Keratinocyte (primary cell): ENCODE results near the gene GNS. TPM values are rescaled to one million over a fixed set of nuclear protein-coding genes. Genes with fewer than 3 reads are reported as not detected.

Source experiments
- DNase-seq: peaks from one replicate; pipeline ENCODE4 v3.0.0-alpha.2; 2011; ENCODE audit warnings: low read depth, missing footprints, low spot score
- FAIRE-seq: peaks from 2 replicates; lab custom pipeline; 2011; peaks lifted over from hg19 to GRCh38; lab: Jason Lieb, UNC
- H2AFZ ChIP-seq: 2 replicates; pipeline ENCODE4 v1.6.0; 2012; ENCODE audit warnings: low read length, control low read depth, inconsistent platforms; ENCODE audit not compliant: control insufficient read depth
- H3K27ac ChIP-seq: 2 replicates; pipeline ENCODE4 v1.5.1; 2011; ENCODE audit warnings: low read length; ENCODE audit not compliant: control insufficient read depth, insufficient read depth
- H3K27me3 ChIP-seq: 3 replicates; pipeline ENCODE4 v1.6.0; 2011; ENCODE audit warnings: low read length; ENCODE audit not compliant: control insufficient read depth, insufficient read depth; ENCODE audit errors: extremely low read depth
- H3K36me3 ChIP-seq, 2 experiments: 2 replicates in 1 of 2; 3 replicates in 1 of 2; pipeline ENCODE4 v1.5.1; 2011; ENCODE audit warnings: low read length in 2 of 2, mild to moderate bottlenecking in 1 of 2; ENCODE audit not compliant: control insufficient read depth in 2 of 2, insufficient read depth in 2 of 2; ENCODE audit errors: extremely low read depth in 1 of 2
- H3K4me1 ChIP-seq: 3 replicates; pipeline ENCODE4 v1.5.1; 2011; ENCODE audit warnings: low read length; ENCODE audit not compliant: control insufficient read depth, insufficient read depth; ENCODE audit errors: extremely low read depth
- H3K4me2 ChIP-seq: 3 replicates; pipeline ENCODE4 v1.6.0; 2011; ENCODE audit warnings: low read depth, low read length; ENCODE audit not compliant: control insufficient read depth, insufficient read depth; ENCODE audit errors: extremely low read depth
- H3K4me3 ChIP-seq, 3 experiments: fragments of 200-600 bp in 1 of 3; sonication (generic) in 1 of 3; 2 replicates in 2 of 3; 3 replicates in 1 of 3; pipeline ENCODE4 v1.5.1; 2011 to 2016; ENCODE audit warnings: low read length in 3 of 3, mild to moderate bottlenecking in 3 of 3, control low read depth in 2 of 3, inconsistent platforms in 1 of 3, low read depth in 1 of 3, mixed read lengths in 1 of 3, mixed run types in 1 of 3, moderate library complexity in 1 of 3; ENCODE audit not compliant: control insufficient read depth in 2 of 3, insufficient read depth in 2 of 3; ENCODE audit errors: extremely low read depth in 1 of 3
- H3K79me2 ChIP-seq: 2 replicates; pipeline ENCODE4 v1.6.0; 2012; ENCODE audit warnings: low read length; ENCODE audit not compliant: control insufficient read depth, insufficient read depth
- H3K9ac ChIP-seq: 3 replicates; pipeline ENCODE4 v1.6.0; 2011; ENCODE audit warnings: low read length; ENCODE audit not compliant: control insufficient read depth, insufficient read depth; ENCODE audit errors: extremely low read depth
- H3K9me1 ChIP-seq: 3 replicates; pipeline ENCODE4 v1.6.0; 2011; ENCODE audit warnings: low read length; ENCODE audit not compliant: control insufficient read depth, insufficient read depth; ENCODE audit errors: extremely low read depth
- H3K9me3 ChIP-seq: 2 replicates; pipeline ENCODE4 v1.5.1; 2012; ENCODE audit warnings: low read depth, low read length; ENCODE audit not compliant: control insufficient read depth
- H4K20me1 ChIP-seq: 3 replicates; pipeline ENCODE4 v1.6.0; 2011; ENCODE audit warnings: low read length; ENCODE audit not compliant: control insufficient read depth, insufficient read depth; ENCODE audit errors: extremely low read depth
- CTCF ChIP-seq, 3 experiments: IDR thresholded peaks in 1 of 3; conservative IDR thresholded peaks in 1 of 3; optimal IDR thresholded peaks in 1 of 3; 2 replicates in 2 of 3; 3 replicates in 1 of 3; pipeline versions ENCODE3 to v1.5.1; 2011; ENCODE audit warnings: low read length in 3 of 3, mild to moderate bottlenecking in 3 of 3, moderate library complexity in 2 of 3, control low read depth in 1 of 3, inconsistent platforms in 1 of 3; ENCODE audit not compliant: insufficient read depth in 2 of 3; ENCODE audit errors: extremely low read depth in 1 of 3
- EZH2 ChIP-seq: IDR thresholded peaks from one replicate; pipeline ENCODE4 v1.6.1; 2012; ENCODE audit warnings: inconsistent platforms, mild to moderate bottlenecking, low read length, moderate library complexity
- dilution Hi-C: fragments of 300-500 bp; cut with MboI; formaldehyde crosslinking; loops from one replicate; pipeline ENCODE4 v1.7.0; 2020; ENCODE audit warnings: low sequenced_read_pairs; ENCODE audit not compliant: extremely low pct_ligation_motif_present
- polyA plus RNA-seq, 5 experiments: library from polyadenylated mRNA; depleted of rRNA in 3 of 5; stranded (reverse) in 3 of 5; stranded (forward) in 1 of 5; unstranded in 1 of 5; fragments of >200 nt; gene quantifications; 1 replicate in 1 of 5; 2 replicates in 3 of 5; 3 replicates in 1 of 5; pipeline versions ENCODE4 v1.2.1 to v1.2.3, GENCODE V29; 2011 to 2012; ENCODE audit warnings: missing spikeins in 2 of 5, low read depth in 1 of 5, low replicate concordance in 1 of 5

Gene GNS
- polyA plus RNA-seq, 1 donor (not counting 4 experiments of a cell fraction or from before 2014, with no cell fraction given), result 57.8 TPM

- Histone ChIP-seq H3K9ac (no peak overlapping the region), H3K4me3 (no peak overlapping the region)
- dilution Hi-C loops, result no loop called here
Observed at GRCh38 chr12:64800640-64801039, 41.4 kb upstream of the GNS start.

DNA sequence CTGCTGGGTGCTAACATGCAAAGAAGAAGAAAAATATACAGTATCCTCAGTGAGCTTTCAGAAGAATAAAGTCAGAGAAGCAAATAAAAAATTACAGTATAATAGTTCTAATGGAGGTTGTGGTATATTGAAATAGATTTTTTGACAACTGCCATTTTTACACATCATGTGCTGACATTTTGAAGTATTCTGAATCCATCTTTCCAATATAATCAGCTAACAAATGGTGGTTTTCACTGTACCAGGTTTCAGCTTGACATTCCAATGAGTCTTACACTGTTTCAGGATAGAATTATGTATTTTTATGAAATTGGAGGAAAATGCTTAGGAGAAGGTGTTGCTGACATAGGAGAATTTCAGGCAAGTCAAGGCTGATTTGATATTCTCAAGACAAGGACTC is 39.0 kb upstream of the GNS start:
- no peaks in the 10 kb centered on the region for H4K20me1 ChIP-seq
- no peaks in the 10 kb centered on the region for H3K4me1 ChIP-seq
- H3K9me1 ChIP-seq, result no peaks in the 10 kb centered on the region
- no peak overlapping the region for H3K4me2 ChIP-seq
- no peaks in the 10 kb centered on the region for H3K36me3 ChIP-seq
- H3K79me2 ChIP-seq, result no peaks in the 10 kb centered on the region
- DNase-seq (no peak), FAIRE-seq (no peak)
- no peak overlapping the region for H2AFZ ChIP-seq
- H3K9me3 ChIP-seq, result no peaks in the 10 kb centered on the region
- no peak overlapping the region for H3K27ac ChIP-seq
- no peak for TF ChIP-seq CTCF (optimal IDR thresholded peaks at IDR 0.05 in 1 of 3, IDR thresholded peaks at IDR 0.05 in 1 of 3, conservative IDR thresholded peaks at IDR 0.05 in 1 of 3; ENCODE audit: extremely low read depth in 1 of 3, insufficient read depth in 2 of 3, low read length in 3 of 3)
- no peak for TF ChIP-seq EZH2
- dilution Hi-C loops, result no loop called here
- no peak overlapping the region for H3K4me3 ChIP-seq
- no peak overlapping the region for H3K9ac ChIP-seq
- peaks cover 5% of the 10 kb centered on the region for H3K27me3 ChIP-seq

More at GRCh38 chr12:64800640-64801039, 41.4 kb upstream of the GNS start:
- Histone ChIP-seq H3K79me2 (no peaks in the 10 kb centered on the region), H3K9me3 (no peaks in the 10 kb centered on the region), H3K9me1 (no peaks in the 10 kb centered on the region), H3K27ac (no peak overlapping the region), H2AFZ (no peak overlapping the region), H3K36me3 (no peaks in the 10 kb centered on the region), H3K27me3 (no peaks in the 10 kb centered on the region), H3K4me1 (no peaks in the 10 kb centered on the region), H4K20me1 (no peaks in the 10 kb centered on the region), H3K4me2 (no peak overlapping the region)
- FAIRE-seq, result no peak
- no peak for DNase-seq
- TF ChIP-seq CTCF (optimal IDR thresholded peaks at IDR 0.05 in 1 of 3, IDR thresholded peaks at IDR 0.05 in 1 of 3, conservative IDR thresholded peaks at IDR 0.05 in 1 of 3; ENCODE audit: extremely low read depth in 1 of 3, insufficient read depth in 2 of 3, low read length in 3 of 3) (no peak), EZH2 (no peak)
